ENCODE results near the gene CRYBG1.

Gene CRYBG1

DNA sequence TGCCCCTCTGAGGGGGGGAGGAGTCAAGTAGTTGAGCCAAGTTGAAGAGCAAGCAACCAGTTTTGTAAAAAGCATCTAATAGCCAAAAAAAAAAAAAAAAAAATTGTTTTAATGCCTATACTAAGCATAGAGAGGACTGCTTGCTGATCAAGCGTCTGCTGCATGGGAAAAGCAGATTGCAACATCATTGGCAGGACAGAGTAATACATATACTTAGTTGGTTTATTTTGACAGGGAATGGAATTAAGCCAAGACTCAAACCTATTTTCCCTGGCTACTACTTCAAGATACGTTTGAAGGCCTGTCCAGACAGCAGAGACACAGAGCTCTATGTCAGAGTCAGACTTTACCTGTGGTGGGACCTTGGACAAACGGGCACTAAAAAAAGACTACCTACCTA is 148.3 kb downstream of the CRYBG1 start:
- no peak overlapping the region for H2AFZ ChIP-seq (ENCODE audit: low read length)

DNA sequence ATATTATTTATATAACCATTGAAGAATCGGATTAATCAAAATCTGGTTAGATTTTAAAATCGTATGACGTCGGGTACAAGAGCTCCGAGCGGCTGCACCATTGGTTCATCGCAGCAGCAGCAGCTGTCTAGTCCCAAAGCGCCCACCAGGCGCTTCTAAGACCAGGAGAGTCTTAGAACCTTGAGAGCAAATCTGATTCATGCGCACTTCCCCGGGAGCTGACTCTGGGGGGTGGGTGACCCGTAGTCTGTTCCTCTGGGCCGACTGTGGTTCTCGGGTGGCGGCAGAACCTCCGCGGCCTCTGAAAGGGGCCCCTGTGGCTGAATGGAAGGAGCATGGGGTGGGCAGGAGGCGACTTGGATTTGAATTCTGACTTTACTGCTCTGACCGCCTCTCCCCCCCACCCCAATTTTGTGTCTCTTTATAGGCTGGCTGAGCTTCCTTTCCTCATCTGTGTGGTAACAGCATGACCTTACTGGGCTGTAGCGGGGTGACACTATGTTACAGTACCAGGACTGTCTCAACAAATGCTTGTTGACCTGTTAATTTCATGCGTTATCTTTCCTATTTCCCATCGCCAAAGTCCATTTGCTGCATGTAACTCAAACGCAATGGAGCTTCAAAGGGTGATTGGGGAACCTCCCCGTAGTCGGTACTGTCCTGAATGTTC is 149.0 kb downstream of the CRYBG1 start:
- TF ChIP-seq EZH2phosphoT487 (IDR thresholded peaks at IDR 0.05; ENCODE audit: borderline replicate concordance) = no peak
- TF ChIP-seq, protein P1, sequence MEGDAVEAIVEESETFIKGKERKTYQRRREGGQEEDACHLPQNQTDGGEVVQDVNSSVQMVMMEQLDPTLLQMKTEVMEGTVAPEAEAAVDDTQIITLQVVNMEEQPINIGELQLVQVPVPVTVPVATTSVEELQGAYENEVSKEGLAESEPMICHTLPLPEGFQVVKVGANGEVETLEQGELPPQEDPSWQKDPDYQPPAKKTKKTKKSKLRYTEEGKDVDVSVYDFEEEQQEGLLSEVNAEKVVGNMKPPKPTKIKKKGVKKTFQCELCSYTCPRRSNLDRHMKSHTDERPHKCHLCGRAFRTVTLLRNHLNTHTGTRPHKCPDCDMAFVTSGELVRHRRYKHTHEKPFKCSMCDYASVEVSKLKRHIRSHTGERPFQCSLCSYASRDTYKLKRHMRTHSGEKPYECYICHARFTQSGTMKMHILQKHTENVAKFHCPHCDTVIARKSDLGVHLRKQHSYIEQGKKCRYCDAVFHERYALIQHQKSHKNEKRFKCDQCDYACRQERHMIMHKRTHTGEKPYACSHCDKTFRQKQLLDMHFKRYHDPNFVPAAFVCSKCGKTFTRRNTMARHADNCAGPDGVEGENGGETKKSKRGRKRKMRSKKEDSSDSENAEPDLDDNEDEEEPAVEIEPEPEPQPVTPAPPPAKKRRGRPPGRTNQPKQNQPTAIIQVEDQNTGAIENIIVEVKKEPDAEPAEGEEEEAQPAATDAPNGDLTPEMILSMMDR (conservative IDR thresholded peaks at IDR 0.05; ENCODE audit: low read length) = peak; percentile 38
- peak overlapping the region; percentile 98 for H3K4me2 ChIP-seq (ENCODE audit: low read depth, low read length, poor library complexity, severe bottlenecking)
- H3K36me3 ChIP-seq (ENCODE audit: insufficient read depth, low read length) = no peaks in the 10 kb centered on the region
- peaks cover 42% of the 10 kb centered on the region for H3K4me1 ChIP-seq (ENCODE audit: insufficient read depth, low read length, poor library complexity, severe bottlenecking)
- no peaks in the 10 kb centered on the region for H3K27me3 ChIP-seq (ENCODE audit: insufficient read depth, low read length, poor library complexity, severe bottlenecking)
- no peaks in the 10 kb centered on the region for H3K9me3 ChIP-seq (ENCODE audit: insufficient read depth, low read depth, low read length)
- peaks cover 6% of the 10 kb centered on the region for H4K20me1 ChIP-seq (ENCODE audit: insufficient read depth, low read length, poor library complexity, severe bottlenecking)
- peaks cover 6% of the 10 kb centered on the region for H3K79me2 ChIP-seq (ENCODE audit: insufficient read depth, low read length)
- peaks cover 9% of the 10 kb centered on the region for H3F3A ChIP-seq (ENCODE audit: low read depth)
- peak overlapping the region; percentile 82 for H3K4me3 ChIP-seq (ENCODE audit: low read length, poor library complexity, severe bottlenecking)
- H3K9me2 ChIP-seq (replicated peaks; ENCODE audit: low read depth, low read length) = no peaks in the 10 kb centered on the region
- peak overlapping the region; percentile 93 for H3K9ac ChIP-seq (ENCODE audit: low read depth, low read length, poor library complexity, severe bottlenecking)
- peak overlapping the region; percentile 91 for H2AFZ ChIP-seq (ENCODE audit: low read length)

More for the DNA sequence above, 148.3 kb downstream of the CRYBG1 start:
- TF ChIP-seq EZH2phosphoT487 (IDR thresholded peaks at IDR 0.05; ENCODE audit: borderline replicate concordance) = no peak
- TF ChIP-seq, protein P1 (conservative IDR thresholded peaks at IDR 0.05; ENCODE audit: low read length) = no peak
- H3K9me3 ChIP-seq (ENCODE audit: insufficient read depth, low read depth, low read length) = no peaks in the 10 kb centered on the region
- peaks cover 9% of the 10 kb centered on the region for H3F3A ChIP-seq (ENCODE audit: low read depth)
- no peaks in the 10 kb centered on the region for H3K27me3 ChIP-seq (ENCODE audit: insufficient read depth, low read length, poor library complexity, severe bottlenecking)
- H3K36me3 ChIP-seq (ENCODE audit: insufficient read depth, low read length) = no peaks in the 10 kb centered on the region
- no peak overlapping the region for H3K9ac ChIP-seq (ENCODE audit: low read depth, low read length, poor library complexity, severe bottlenecking)
- no peaks in the 10 kb centered on the region for H3K79me2 ChIP-seq (ENCODE audit: insufficient read depth, low read length)
- peak overlapping the region; percentile 82 for H3K4me3 ChIP-seq (ENCODE audit: low read length, poor library complexity, severe bottlenecking)
- H3K4me1 ChIP-seq (ENCODE audit: insufficient read depth, low read length, poor library complexity, severe bottlenecking) = peaks cover 34% of the 10 kb centered on the region
- no peaks in the 10 kb centered on the region for H4K20me1 ChIP-seq (ENCODE audit: insufficient read depth, low read length, poor library complexity, severe bottlenecking)
- H3K4me2 ChIP-seq (ENCODE audit: low read depth, low read length, poor library complexity, severe bottlenecking) = peak overlapping the region; percentile 98
- no peaks in the 10 kb centered on the region for H3K9me2 ChIP-seq (replicated peaks; ENCODE audit: low read depth, low read length)

DNA sequence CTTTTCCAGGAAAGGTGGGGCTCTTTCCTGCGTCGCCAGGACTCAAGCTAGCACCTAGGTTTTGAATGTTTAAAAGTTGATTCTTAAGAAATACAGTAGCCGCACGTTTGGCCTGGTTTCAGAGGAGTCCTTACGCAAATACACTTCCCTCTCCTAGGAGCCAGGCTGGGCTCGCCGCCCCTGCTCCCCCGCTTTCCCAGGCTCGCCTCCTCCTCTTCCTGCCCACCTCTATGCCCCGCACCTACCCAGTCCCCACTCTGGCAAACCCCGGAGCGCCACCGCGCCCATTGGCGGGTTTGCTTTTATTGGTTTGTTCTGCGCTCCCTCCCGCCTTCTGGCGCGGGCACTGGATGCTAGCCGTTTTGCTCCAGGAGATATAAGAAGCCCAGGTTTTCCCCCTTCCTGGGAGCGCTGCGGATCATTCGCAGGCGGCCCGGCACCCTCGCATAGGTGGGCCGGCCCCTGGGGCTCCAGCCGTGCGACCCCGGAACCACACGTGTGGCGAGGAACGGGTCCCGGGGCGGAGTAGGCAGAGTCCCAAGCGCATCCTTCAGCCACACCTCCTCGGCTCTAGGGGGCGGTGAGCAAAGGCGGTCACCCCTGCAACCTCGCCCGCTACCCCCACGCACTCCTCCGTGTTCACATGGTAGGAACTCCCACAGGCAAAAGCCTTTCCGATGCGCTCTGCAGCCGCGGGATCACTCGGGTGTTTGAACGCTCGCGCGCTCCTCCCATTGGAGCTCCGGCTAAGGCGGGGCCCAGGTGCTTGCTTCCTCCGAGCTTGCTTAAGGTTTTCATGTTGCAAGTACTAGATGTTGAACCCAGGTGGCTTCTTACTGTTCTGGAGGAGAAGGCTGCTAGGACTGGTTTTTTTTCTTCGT is 149.8 kb downstream of the CRYBG1 start:
- peak overlapping the region; percentile 93 for H3K9ac ChIP-seq (ENCODE audit: low read depth, low read length, poor library complexity, severe bottlenecking)

More for the DNA sequence above, 149.8 kb downstream of the CRYBG1 start:
- Histone ChIP-seq H3K27me3 (ENCODE audit: insufficient read depth, low read length, poor library complexity, severe bottlenecking) (no peaks in the 10 kb centered on the region), H2AFZ (ENCODE audit: low read length) (peak overlapping the region; percentile 91), H3K79me2 (ENCODE audit: insufficient read depth, low read length) (peaks cover 14% of the 10 kb centered on the region), H3K9me3 (ENCODE audit: insufficient read depth, low read depth, low read length) (no peaks in the 10 kb centered on the region), H4K20me1 (ENCODE audit: insufficient read depth, low read length, poor library complexity, severe bottlenecking) (peaks cover 6% of the 10 kb centered on the region), H3K4me3 (ENCODE audit: low read length, poor library complexity, severe bottlenecking) (peak overlapping the region; percentile 82), H3K4me1 (ENCODE audit: insufficient read depth, low read length, poor library complexity, severe bottlenecking) (peaks cover 49% of the 10 kb centered on the region), H3K9me2 (replicated peaks; ENCODE audit: low read depth, low read length) (no peaks in the 10 kb centered on the region), H3F3A (ENCODE audit: low read depth) (peaks cover 9% of the 10 kb centered on the region), H3K4me2 (ENCODE audit: low read depth, low read length, poor library complexity, severe bottlenecking) (peak overlapping the region; percentile 98), H3K36me3 (ENCODE audit: insufficient read depth, low read length) (no peaks in the 10 kb centered on the region)
- TF ChIP-seq, protein P1 (conservative IDR thresholded peaks at IDR 0.05; ENCODE audit: low read length) = peak; percentile 47
- no peak for TF ChIP-seq EZH2phosphoT487 (IDR thresholded peaks at IDR 0.05; ENCODE audit: borderline replicate concordance)

Data from Loucy (cell line).